Measurements from ENCODE around the gene RDH16.
"Not testable (repeated sequence)": the region's sequence is repeated elsewhere in the genome, so short reads cannot be mapped to it uniquely, and the experiment has no call there.

The RDH16 gene

DNA sequence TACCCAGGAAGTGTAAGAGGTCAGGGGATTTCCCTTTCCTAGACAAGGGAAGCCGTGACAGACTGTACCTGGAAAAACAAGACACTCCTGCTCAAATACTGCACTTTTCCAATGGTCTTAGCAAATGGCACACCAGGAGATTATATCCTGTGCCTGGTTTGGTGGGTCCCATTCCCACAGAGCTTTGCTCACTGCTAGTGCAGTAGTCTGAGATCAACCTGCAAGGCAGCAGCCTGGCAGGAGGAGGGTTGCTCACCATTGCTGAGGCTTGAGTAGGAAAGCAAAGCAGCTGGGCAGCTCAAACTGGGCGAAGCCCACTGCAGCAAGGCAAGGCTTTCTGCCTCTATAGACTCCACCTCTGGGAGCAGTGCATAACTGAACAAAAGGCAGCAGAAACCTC is 1.0 kb upstream of the RDH16 start:
- no peak for DNase-seq (ENCODE audit: low read depth in 1 of 2, low spot score in 1 of 2)
- TF ChIP-seq JUND (IDR thresholded peaks at IDR 0.05; ENCODE audit: low read depth), result no peak
- in situ Hi-C loops (cut with HindIII; ENCODE audit: low pct_unique_long_range_greater_than_20kb, low sequenced_read_pairs), result no loop called here

DNA sequence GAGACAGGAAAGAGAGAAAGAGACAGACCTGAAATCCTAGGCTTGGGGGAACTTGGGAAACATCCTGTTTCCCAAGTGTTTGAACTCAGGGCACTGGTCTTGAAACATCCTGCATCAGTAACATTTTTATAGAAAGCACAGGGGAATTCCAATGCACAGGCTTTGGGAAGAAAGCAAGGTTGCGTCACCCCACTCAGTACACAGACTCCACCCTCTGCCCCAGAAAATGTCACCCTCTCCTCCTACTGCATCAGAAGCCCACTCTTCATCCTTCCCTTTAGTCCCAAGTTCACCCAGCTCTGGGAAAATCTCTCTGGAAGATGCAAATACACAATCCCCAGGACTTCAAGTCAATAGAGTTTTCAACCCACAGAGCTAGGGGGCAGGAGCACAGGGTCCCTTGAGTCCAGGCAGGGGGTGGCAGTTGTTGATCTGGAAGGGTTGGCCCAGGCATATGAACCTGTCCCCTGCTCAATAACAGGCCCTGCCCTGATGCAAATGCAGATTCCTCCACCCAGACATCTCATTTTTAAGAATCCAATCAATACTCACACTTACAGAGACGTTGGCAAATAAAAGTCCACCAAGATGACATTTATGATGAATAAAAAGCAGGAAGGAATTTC is 1.7 kb downstream of the RDH16 start:
- no peak for DNase-seq (ENCODE audit: low read depth in 1 of 2, low spot score in 1 of 2)
- in situ Hi-C loops (cut with HindIII; ENCODE audit: low pct_unique_long_range_greater_than_20kb, low sequenced_read_pairs), result no loop called here
- TF ChIP-seq JUND (IDR thresholded peaks at IDR 0.05; ENCODE audit: low read depth), result no peak

DNA sequence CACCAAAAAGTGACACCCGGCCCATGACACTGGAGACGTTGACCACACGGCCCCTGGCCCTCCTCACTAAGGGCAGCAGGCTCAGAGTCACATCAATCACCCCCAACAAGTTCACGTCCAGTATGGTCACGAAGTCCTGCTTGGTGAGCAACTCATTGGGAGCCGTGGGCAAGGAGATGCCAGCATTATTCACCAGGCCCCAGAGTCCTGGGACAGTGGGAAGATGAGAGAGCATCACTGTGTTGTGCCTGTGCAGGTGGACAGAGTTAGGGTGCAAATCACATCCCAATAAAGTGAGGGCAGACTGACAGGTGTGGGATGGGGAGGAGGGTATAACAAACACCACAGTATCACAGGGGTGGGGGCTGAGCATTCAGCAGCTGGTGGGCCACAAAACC is 2.5 kb downstream of the RDH16 start:
- DNase-seq (ENCODE audit: low read depth in 1 of 2, low spot score in 1 of 2), result no peak
- no peak for TF ChIP-seq JUND (IDR thresholded peaks at IDR 0.05; ENCODE audit: low read depth)
- in situ Hi-C loops (cut with HindIII; ENCODE audit: low pct_unique_long_range_greater_than_20kb, low sequenced_read_pairs), result no loop called here

DNA sequence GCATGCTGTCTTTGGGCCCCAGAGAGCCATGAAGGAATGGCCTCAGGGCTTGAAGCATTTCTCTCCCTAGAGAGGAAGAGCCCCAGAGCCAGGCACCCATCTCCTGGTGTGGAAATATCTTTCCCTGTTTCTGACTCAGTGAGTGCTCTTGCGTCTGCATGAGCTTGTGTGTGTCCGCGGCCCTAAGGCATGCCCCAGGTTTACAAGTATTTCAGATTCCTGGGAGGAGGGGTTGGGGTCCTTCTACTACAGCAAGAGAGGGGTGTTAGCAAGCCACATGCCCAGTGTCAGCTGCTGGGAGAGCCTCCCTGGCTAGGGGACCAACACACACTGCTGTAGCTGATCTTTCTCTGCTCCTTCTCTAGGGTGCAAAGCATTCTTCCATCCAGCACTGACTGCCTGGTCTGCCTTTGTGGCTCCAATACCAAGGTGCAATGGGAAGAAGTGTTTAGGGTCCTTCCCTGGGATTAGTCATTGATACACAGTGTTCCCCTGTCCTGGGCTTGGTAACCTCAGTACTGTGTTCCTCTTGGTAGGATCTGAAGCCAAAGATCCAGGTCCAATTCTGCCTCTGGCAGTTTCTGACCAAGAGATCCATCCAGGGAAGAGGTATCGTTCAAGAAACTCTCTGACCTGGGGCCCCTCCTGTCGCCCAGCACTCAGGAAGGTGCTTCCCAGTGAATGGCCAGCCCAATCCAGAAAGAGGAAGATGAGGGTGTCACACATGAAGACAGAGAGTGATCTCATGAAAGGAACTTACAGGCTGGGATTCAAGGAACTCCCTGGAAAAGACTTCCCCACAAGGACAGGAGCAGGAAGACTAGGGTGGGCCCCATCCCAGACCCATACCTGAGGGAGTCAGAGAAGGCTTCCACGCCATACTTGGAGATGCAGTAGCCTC is 3.1 kb downstream of the RDH16 start:
- TF ChIP-seq JUND (IDR thresholded peaks at IDR 0.05; ENCODE audit: low read depth), result no peak
- DNase-seq (ENCODE audit: low read depth in 1 of 2, low spot score in 1 of 2), result no peak
- in situ Hi-C loops (cut with HindIII; ENCODE audit: low pct_unique_long_range_greater_than_20kb, low sequenced_read_pairs), result no loop called here

DNA sequence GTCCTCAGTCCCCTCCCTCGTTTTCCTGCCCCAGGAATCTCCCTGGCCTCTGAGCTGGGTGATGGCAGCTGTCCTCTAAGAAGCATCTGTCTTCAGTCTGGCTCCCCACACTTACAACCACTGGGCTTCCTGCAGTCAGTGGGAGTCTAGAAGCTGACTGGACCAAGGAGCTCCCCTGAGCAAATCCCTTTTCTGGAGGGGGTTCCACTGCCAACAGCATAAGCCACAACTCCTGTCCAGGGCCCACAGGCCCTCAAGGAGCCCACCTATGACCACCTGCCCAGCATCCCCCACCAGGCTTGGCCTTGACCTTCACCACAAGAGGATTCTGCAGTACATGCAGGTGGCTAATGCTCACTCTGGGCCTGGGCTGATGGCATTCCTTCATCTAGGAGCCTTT is 4.1 kb downstream of the RDH16 start:
- in situ Hi-C loops (cut with HindIII; ENCODE audit: low pct_unique_long_range_greater_than_20kb, low sequenced_read_pairs), result no loop called here
- no peak for TF ChIP-seq JUND (IDR thresholded peaks at IDR 0.05; ENCODE audit: low read depth)
- no peak for DNase-seq (ENCODE audit: low read depth in 1 of 2, low spot score in 1 of 2)

DNA sequence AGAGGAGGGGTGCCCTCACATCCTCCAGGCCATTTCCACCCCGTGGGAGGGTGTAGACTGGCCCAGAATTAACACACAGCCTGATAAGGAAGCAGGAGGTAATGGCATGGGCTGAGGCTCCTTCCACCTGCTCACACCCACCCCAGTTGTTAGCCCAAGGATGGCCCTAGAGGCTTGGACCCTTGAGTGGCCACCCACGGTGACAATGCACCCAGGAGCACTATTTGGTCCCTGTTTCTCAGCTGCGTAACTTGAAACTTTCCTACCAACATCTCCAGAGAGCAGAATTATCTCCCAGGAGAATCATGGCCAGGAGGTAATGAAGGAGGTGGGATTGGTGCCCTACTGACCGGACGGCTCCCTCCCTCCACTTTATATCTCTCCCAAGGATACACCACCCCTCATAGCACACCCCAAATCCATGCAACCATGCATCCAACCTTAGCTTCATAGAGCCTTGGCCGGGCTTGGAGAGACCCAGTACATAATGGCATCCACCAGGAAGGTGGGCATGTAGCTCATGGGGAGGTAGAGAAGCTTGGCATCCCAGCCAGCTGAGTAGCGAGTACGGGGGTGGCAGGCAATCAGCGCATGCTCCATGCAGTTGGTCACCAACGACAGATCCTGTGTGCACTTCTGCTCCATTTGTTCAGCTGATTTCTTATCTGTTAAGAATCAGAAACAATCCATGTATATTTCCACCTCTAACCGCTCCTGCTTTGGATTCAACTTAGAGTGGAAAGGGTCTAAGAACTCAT is 5.6 kb downstream of the RDH16 start:
- in situ Hi-C loops (cut with HindIII; ENCODE audit: low pct_unique_long_range_greater_than_20kb, low sequenced_read_pairs), result no loop called here
- no peak for TF ChIP-seq JUND (IDR thresholded peaks at IDR 0.05; ENCODE audit: low read depth)

DNA sequence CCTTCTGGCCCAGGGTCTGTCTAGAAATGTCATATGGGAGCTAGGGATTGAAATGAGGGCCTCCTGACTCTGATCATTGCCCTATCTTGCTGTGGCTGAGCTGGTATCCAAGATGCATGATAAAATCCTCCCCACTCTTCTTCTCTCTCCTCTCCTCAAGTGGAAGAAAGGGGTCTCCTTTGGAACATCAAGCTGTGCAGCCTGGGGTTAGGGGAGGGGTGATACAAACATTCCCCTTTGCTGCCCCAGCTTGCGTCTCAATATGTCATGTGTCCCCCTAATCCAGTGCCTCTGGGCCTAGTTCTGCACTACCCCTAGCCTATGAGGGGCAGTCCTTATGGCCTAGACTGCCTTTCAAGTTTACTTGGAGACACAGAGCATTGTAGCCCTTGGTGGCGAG is 8.5 kb downstream of the RDH16 start:
- no peak for TF ChIP-seq JUND (IDR thresholded peaks at IDR 0.05; ENCODE audit: low read depth)
- DNase-seq (ENCODE audit: low read depth in 1 of 2, low spot score in 1 of 2), result no peak
- in situ Hi-C loops (cut with HindIII; ENCODE audit: low pct_unique_long_range_greater_than_20kb, low sequenced_read_pairs), result no loop called here

More for the DNA sequence above, 5.6 kb downstream of the RDH16 start:
- DNase-seq (ENCODE audit: low read depth in 1 of 2, low spot score in 1 of 2), result no peak

DNA sequence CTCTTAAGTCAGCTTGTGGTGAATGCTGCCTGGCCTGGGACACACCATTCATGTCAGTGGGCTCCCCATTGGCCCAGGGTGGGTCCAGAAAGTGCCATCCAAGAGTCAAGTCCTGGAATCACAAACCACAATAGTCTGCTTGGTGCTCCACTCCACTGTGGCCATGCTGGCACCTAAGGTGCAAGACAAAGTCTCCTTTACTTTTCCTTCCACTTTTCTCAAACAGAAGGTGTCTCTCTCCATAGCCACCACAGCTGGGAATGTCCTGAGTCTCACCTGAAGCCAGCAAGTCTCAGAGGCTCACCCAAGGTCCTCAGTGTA is 9.0 kb downstream of the RDH16 start:
- no peak for DNase-seq (ENCODE audit: low read depth in 1 of 2, low spot score in 1 of 2)
- in situ Hi-C loops (cut with HindIII; ENCODE audit: low pct_unique_long_range_greater_than_20kb, low sequenced_read_pairs), result no loop called here
- TF ChIP-seq JUND (IDR thresholded peaks at IDR 0.05; ENCODE audit: low read depth), result no peak

DNA sequence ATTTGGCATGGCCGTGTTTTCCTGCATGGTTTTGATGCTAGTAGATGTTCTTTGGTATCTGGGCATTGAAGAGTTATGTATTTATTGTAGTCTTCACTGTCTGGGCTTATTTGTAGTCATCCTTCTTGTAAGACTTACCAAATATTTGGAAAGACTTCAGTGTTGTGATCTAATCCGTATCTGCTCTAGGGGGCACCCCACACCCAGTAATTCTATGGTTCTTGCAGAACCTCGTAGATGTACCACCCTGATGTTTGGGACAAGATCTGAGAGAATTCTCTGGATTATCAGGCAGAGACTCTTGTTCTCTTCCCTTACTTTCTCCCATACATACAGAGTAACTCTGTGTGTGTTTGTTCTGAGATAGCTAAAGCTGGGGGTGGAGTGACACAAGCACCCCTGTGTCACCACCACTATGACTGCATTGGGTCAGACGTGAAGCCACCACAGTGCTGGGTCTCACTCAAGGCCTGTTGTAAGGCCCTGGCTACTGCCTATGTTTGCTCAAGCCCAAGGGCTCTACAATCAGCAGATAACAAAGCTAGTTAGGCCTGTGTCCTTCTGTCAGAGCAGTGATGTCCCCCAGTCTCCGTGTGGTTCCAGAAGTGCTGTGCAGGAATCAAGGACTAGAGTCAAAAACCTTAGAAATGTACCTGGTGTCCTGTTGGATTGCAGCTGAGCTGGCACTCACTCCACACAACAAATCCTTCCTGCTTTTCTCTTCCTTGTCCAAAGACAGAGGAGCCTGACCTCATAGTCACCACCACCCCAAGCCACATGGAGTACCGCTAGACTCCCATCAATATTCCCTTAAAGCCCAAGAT is 9.6 kb downstream of the RDH16 start:
- peak in 1 of 2 experiments; percentile 56 for DNase-seq (ENCODE audit: low read depth in 1 of 2, low spot score in 1 of 2)
- TF ChIP-seq JUND (IDR thresholded peaks at IDR 0.05; ENCODE audit: low read depth), result no peak
- in situ Hi-C loops (cut with HindIII; ENCODE audit: low pct_unique_long_range_greater_than_20kb, low sequenced_read_pairs), result no loop called here

DNA sequence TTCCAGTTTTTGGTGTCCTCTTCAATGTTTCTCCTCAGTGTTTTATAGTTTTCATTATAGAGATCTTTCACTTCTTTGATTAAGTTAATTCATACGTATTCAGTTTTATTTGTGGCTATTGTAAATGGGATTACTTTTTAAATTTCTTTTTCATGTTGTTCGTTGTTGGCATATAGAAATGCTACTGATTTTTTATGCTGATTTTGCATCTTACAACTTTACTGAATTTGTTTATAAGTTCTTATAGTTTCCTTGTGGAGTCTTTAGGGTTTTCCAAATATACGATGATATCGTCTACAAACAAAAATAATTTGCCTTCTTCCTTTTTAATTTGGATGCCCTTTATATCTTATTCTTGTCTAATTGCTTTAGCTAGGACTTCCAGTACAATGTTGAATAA is 13.5 kb downstream of the RDH16 start:
- in situ Hi-C loops (cut with HindIII; ENCODE audit: low pct_unique_long_range_greater_than_20kb, low sequenced_read_pairs), result no loop called here
- TF ChIP-seq JUND (IDR thresholded peaks at IDR 0.05; ENCODE audit: low read depth), result no peak
- no peak for DNase-seq (ENCODE audit: low read depth in 1 of 2, low spot score in 1 of 2)

DNA sequence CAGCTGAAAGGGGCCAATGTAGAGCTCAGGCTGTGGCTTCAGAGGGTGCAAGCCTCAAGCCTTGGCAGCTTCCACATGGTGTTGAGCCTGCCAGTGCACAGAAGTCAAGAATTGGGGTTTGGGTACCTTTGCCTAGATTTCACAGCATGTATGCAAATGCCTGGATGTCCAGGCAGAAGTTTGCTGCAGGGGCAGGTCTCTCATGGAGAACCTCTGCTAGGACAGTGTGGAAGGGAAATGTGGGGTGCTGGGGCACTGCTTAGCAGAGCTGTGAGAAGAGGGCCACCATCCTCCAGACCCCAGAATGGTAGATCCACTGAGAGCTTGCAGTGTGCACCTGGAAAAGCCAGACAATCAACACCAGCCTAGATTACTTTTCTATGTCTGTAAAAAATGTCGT is 14.0 kb downstream of the RDH16 start:
- DNase-seq (ENCODE audit: low read depth in 1 of 2, low spot score in 1 of 2); in situ Hi-C loops (cut with HindIII; ENCODE audit: low pct_unique_long_range_greater_than_20kb, low sequenced_read_pairs): not testable (repeated sequence)

DNA sequence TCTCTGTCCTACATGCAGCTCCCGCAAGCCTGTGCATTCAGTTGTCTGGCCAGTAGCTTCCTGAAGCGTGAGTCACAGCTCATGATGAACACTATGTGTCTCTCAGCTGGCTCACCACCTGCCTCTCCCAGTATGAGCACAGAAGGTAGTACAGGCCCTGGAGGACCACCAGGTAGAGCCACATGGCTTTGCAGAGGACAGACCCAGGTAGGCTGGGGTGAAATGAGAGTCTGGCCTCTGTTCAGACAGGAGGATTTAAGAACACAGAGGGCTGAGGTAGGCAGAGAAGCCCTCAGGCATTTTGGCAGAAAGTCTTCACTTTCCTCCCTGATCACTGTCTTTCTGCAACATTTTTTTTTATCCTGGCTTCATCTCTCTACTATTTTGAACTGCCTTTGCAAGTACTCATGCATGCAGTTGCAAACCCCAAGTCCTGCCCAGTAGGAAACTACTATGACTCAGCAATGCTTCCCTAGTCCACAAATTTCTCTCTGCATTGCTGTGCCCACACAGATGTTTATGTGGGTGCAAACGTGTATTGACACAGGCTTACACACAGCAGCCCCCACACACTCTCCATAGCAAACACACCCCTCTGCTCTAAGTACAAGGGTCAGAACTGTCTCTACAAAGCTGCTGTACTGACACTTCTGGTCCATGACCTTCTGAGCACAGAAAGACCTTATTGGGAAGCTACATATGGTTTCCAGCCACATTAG is 15.9 kb downstream of the RDH16 start:
- DNase-seq (ENCODE audit: low read depth in 1 of 2, low spot score in 1 of 2), result peak in 1 of 2 experiments; percentile 64
- TF ChIP-seq JUND (IDR thresholded peaks at IDR 0.05; ENCODE audit: low read depth), result no peak; the same call in 1 of the 2 replicates
- in situ Hi-C loops (cut with HindIII; ENCODE audit: low pct_unique_long_range_greater_than_20kb, low sequenced_read_pairs), result no loop called here

DNA sequence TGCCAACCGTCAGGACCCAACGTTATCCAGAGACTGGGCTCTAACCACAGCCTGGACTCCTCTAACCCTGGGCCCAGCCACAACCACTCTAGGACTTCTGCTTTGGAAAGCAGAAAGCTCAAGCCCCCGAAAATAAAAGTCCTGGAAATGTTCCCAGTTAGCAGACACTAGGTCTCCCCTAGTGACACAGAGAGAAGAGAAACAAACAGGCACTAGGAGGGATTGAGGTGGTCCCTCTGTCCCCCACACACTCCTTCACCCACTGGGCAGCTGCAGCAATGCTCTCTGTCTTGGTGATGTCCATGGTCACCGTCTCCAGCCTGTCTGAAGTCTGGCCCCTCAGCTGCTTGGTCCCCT is 16.5 kb downstream of the RDH16 start:
- in situ Hi-C loops (cut with HindIII; ENCODE audit: low pct_unique_long_range_greater_than_20kb, low sequenced_read_pairs); DNase-seq (ENCODE audit: low read depth in 1 of 2, low spot score in 1 of 2): not testable (repeated sequence)

Data from T47D (cell line).